Activated T-cell treated with anti-CD3 and anti-CD28 coated beads, Interleukin-2, amount 50 U/mL, for 4 hours (primary cell): ENCODE results near the gene HGF. TPM values are rescaled to one million over a fixed set of nuclear protein-coding genes. Genes with fewer than 3 reads are reported as not detected.
"Not testable (repeated sequence)": the region's sequence is repeated elsewhere in the genome, so short reads cannot be mapped to it uniquely, and the experiment has no call there.

ENCODE experiments used
- ATAC-seq, 2 donors: fragments of 200-7000 bp; cut with Tn5 transposase; one replicate each; pipeline ENCODE4 v1.10.0; 2021
- DNase-seq: peaks from one replicate; pipeline ENCODE4 v3.0.0-alpha.2; 2020
- H3K27me3 Mint-ChIP-seq: one replicate; pipeline ENCODE4 v1.8.0; 2021; ENCODE audit warnings: low read depth, mixed read lengths
- H3K36me3 Mint-ChIP-seq: one replicate; pipeline ENCODE4 v1.8.0; 2022; ENCODE audit warnings: mixed read lengths; ENCODE audit not compliant: insufficient read depth
- H3K4me1 Mint-ChIP-seq: one replicate; pipeline ENCODE4 v1.8.0; 2021; ENCODE audit warnings: low read depth, mixed read lengths
- H3K4me3 Mint-ChIP-seq: one replicate; pipeline ENCODE4 v1.8.0; 2021; ENCODE audit warnings: mild to moderate bottlenecking, moderate library complexity, mixed read lengths
- H3K9me3 Mint-ChIP-seq: one replicate; pipeline ENCODE4 v1.8.0; 2021; ENCODE audit warnings: mixed read lengths
- total RNA-seq, 3 donors: library from RNA; stranded (reverse); gene quantifications; one replicate each; pipeline ENCODE4 v1.2.1, GENCODE V29; 2021

The HGF gene
- total RNA-seq, result under 1 TPM in 1 of 3 donors, not detected in 2; 0.16 TPM

DNA sequence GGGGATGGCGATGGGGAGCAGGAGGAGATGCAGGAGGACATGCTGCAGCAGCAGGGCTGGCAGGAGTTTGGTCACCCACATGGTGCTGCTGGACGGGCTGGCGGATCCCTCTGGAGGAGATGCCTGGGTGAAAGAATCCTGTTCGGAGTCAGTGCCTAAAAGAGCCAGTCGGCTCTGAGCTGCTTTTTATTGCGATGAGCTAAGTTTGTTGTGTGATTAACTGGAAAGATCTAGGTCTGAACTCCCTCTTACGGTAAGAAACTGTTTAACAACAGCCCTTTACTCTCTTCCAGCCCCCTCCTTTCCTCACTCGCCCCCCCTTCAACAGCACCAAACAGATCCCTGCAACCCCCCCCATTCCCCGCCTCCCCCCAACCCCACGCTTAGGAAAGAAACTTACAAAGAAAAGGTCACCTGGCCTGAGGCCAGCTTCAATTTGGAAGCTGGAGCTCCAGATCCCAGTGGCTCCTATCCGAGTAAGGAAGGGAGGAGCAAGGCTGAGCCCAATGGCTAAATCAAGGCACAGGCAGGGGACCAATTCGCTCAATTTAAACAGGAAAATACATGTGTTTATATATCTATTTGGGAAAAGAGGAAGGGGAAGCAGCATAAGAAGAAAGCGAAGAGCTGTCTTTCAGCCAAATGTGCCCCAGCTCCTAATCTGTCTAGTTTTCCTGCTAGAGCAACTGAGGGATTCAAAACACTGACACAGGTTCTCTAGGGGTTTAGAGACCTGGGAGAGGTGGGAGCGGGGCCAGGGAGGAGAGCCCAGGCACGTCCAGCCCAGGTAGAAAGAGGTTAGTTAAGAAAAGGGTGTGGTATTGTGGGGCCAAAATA lies at the start of gene HGF:
Gene HGF (minus strand): TSS at position 157 of the 837 bp plus-strand sequence. CDS start 76 bp downstream, at position 81.
- Mint-ChIP-seq H3K36me3 (no peaks in the 10 kb centered on the region), H3K4me1 (no peaks in the 10 kb centered on the region), H3K9me3 (peaks cover 3% of the 10 kb centered on the region), H3K27me3 (no peaks in the 10 kb centered on the region), H3K4me3 (peak within 1 kb of the TSS; percentile 27)
- ATAC-seq (no peak), DNase-seq (no peak)

DNA sequence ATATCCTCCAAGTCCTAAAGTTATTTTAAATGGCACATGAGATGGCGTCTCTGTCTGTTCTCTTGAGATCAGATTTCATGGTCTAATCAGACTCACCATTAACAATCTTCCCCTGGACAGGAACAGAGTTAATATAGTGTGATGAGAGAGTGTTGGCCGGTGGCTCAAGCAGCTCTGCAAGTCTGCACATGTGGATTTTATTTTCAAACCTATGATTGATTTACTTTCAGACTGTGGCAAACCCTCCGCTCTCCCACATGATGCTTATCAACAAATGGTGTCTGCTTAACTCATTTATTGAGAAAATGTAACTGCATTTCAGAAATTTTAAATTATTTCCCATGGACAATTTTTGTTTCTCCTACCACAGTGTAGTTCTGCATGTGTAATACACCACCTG lies 46.5 kb upstream of the HGF start:
- peaks cover 13% of the 10 kb centered on the region for H3K9me3 Mint-ChIP-seq
- no peak overlapping the region for H3K4me3 Mint-ChIP-seq
- H3K36me3 Mint-ChIP-seq, result no peaks in the 10 kb centered on the region
- no peaks in the 10 kb centered on the region for H3K27me3 Mint-ChIP-seq
- no peaks in the 10 kb centered on the region for H3K4me1 Mint-ChIP-seq
- ATAC-seq, result no peak
- no peak for DNase-seq

DNA sequence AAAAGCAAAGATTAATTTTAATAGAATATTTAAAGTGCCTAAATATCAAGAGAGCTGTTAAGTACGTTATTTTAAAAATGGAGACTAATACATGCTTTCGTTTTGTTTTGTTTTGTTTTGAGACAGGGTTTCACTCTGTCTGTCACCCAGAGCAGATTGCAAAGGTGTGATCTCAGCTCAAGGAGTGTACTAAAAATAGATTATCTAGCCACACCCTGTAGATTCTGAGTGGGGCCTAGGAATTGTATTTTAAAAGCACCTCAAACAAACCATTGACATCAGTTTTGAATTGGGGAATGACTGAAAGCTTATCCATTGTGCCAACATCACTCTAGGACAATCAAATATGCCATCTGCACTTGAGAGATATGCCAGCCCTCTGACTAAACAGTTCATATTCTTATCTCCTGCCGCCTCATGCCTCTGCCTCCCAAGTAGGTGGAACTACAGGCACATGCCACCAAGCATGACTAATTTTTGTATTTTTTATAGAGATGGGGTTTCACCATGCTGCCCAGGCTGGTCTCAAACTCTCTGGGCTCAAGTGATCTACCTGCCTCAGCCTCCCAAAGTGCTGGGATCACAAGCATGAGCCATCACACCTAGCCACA lies 43.1 kb upstream of the HGF start:
- not testable (repeated sequence) for DNase-seq, H3K4me1 Mint-ChIP-seq, H3K27me3 Mint-ChIP-seq, H3K4me3 Mint-ChIP-seq, H3K36me3 Mint-ChIP-seq, ATAC-seq
- H3K9me3 Mint-ChIP-seq, result peaks cover 16% of the 10 kb centered on the region

DNA sequence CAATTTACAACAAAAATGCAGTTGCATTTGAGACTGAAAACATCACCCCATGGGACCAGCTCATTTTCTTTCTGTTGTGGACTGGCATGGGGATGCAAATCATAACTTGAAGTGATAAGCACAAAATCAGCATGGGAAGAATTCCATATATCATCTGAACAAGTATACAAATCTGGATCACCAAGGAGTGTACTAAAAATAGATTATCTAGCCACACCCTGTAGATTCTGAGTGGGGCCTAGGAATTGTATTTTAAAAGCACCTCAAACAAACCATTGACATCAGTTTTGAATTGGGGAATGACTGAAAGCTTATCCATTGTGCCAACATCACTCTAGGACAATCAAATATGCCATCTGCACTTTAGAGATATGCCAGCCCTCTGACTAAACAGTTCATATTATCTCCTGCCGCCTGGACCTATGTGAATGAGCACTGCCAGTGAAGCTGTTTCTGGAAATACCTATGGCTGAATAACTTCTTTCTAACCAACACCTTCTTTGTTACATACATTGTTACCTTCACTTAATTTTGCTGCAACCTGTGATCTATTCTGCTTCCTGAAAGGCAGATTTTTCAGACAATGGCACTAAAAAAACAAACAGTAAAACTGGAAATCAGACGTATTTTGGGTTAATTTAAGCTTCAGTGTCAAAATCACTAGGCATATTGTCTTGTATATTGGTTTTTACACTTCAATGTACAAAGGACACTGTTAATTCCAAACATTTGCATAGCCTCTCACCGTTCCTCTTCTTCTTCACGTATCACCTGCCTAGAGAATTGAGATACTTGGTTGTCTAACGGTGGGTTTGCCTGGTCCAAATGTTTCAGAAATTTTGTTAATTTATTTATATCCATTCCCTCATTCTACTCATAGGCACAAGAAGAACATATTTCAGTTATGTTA lies 42.4 kb upstream of the HGF start:
- Mint-ChIP-seq H3K4me1 (no peaks in the 10 kb centered on the region), H3K27me3 (no peaks in the 10 kb centered on the region), H3K9me3 (peaks cover 16% of the 10 kb centered on the region), H3K4me3 (no peak overlapping the region), H3K36me3 (no peaks in the 10 kb centered on the region)
- ATAC-seq (no peak), DNase-seq (no peak)

DNA sequence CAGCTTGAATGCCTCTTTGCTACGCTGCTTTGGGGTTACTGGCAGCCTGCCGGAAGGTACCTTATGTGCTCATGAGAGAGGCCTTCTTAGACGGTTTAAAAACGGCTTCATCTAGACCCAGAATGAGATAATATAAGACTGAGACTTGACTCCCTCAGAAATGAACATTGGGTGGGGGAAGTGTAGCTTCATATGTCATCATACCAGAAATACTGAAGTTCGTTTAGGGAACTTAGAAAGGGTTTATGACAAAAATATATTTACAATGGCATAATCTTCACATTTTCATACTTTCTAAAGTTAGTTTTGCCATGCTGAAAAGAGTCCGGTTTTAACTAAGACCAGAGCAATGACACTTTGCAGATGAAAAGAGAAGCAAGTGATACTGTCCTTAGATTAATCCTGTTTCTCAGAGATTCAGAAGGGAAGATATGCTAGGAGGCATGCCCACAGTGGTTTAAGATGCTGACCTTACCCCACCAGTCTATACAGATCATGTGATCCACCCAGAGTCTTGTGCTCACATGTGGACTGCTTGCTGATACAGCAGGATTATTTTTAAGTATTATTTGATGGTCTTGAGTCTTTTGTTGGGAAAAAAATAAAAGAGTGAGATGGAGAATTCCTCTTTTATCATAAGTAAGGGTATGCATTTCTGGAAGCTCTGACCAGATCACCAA lies 40.8 kb upstream of the HGF start:
- no peaks in the 10 kb centered on the region for H3K27me3 Mint-ChIP-seq
- H3K9me3 Mint-ChIP-seq, result peaks cover 13% of the 10 kb centered on the region
- H3K4me3 Mint-ChIP-seq, result no peak overlapping the region
- no peaks in the 10 kb centered on the region for H3K4me1 Mint-ChIP-seq
- DNase-seq (no peak), ATAC-seq (no peak)
- H3K36me3 Mint-ChIP-seq, result no peaks in the 10 kb centered on the region

DNA sequence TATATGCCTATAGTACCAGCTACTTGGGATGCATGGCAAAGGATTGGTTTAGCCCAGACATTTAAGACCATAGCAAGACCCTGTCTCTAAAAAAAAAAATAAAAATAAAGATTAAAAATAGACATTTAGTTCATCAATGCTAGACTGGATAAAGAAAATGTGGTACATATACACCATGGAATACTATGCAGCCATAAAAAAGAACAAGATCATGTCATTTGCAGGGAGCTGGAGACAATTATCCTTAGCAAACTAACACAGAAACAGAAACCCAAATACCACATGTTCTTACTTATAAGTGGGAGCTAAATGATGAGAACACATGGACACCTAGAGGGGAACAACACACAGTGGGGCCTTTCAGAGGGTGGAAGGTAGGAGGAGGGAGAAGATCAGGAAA lies 38.5 kb upstream of the HGF start:
- H3K27me3 Mint-ChIP-seq, ATAC-seq, H3K9me3 Mint-ChIP-seq, H3K4me3 Mint-ChIP-seq, DNase-seq, H3K4me1 Mint-ChIP-seq, H3K36me3 Mint-ChIP-seq: not testable (repeated sequence)

DNA sequence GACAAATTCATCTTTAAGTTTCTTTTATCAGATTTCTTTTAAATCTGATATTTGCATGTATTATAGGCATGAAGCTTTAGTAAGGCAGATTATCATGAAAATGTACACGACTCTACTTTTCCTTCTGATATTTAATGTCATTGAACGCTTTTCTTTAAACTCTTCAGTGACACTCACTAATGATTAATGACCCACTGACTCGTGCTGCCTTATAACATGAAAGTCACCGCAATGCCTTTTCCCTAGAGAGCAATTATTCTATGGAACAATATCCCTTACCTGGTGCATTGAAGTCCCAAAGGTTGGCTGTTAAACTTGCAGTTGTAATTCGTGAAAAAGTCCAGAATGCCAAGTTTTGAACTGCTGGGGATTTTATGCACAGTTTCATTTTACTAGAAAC lies 33.4 kb upstream of the HGF start:
- DNase-seq (no peak), ATAC-seq (no peak)
- H3K9me3 Mint-ChIP-seq, result no peaks in the 10 kb centered on the region
- no peaks in the 10 kb centered on the region for H3K27me3 Mint-ChIP-seq
- H3K4me3 Mint-ChIP-seq, result no peak overlapping the region
- no peaks in the 10 kb centered on the region for H3K4me1 Mint-ChIP-seq
- no peaks in the 10 kb centered on the region for H3K36me3 Mint-ChIP-seq

DNA sequence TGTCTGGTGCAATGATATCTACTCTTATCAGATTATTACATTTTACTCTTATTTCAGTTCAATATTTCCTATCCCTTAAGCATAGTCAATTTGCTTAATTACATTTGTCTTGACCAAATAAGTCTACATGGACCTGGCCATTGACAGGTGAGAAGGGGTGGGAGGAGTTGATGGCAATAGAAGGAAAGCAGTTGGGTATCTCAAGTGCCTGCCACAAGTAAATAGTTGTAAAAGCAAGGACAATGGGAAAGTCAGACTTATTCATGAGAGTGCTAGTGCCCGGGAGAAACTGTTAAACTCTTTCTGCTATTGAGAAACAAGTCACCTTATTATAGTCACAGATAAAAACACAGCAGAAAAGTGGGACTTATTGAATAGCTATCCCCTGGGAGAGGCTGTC lies 32.4 kb upstream of the HGF start:
- DNase-seq (no peak), ATAC-seq (no peak)
- Mint-ChIP-seq H3K36me3 (no peaks in the 10 kb centered on the region), H3K4me1 (no peaks in the 10 kb centered on the region), H3K9me3 (no peaks in the 10 kb centered on the region), H3K4me3 (no peak overlapping the region), H3K27me3 (no peaks in the 10 kb centered on the region)

DNA sequence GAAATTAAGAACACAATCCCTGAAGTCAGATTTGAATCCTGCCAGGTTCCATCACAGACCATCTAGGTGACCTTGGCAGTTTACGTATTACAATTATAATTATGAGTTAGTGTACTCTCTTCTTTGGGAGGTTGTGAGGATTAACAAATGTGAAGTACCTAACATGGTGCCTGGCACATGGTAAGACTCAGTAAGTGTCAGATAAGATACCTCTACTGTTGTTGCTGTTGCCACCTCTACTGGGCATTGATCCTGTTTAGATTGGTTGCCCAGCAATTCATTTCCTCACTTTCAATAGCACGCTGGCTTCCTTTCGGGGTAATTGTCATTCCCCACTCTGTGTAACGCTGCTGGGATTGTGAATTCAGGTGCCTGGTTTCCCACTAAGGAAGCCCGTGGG lies 31.7 kb upstream of the HGF start:
- no peak overlapping the region for H3K4me3 Mint-ChIP-seq

DNA sequence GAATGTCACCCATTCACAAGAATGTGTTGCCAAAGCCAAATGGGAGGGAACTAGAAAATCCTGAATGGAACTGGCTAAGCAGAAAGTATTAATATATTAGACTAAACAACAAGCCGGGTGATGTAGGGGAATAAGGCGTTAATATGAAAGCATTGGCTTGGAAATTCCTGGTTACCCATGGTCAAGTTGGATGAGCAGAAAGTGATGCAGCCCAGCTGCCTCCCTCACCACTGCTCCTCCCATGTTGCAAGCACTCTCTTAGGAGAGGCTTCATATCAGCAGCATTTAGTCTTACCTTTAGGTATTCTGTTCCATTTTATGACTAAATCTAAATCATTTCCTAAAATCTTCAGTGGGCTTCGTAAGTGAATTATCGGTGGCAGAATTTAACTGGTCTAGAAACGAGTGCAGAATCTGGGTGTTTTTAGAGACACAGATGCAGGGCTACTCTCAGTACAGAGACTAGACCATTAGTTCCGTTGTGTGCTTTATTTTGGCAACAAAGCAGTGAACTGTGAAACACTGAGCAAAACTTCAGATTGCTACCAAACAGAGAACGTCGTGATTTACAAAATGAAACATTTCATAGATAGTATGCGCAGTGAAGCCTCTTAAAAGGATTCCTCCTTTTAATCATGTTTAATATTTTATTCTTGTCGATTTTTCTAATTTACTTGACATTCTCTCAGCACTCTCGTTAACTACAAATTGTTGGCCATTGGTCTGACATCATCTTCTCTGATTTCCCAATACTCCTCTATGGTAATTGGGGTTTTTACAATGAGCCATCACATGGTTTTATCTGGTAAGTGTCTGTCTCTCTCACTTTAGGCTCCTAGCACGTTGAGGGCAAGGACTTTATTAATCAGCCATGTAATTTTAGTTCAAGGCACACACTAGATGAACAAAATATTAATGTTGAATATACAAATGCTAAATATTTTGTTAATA lies 22.0 kb upstream of the HGF start:
- Mint-ChIP-seq H3K27me3 (no peaks in the 10 kb centered on the region), H3K4me1 (no peaks in the 10 kb centered on the region), H3K9me3 (peaks cover 6% of the 10 kb centered on the region), H3K4me3 (no peak overlapping the region), H3K36me3 (no peaks in the 10 kb centered on the region)
- no peak for DNase-seq
- ATAC-seq, result no peak

More for the DNA sequence above, 31.7 kb upstream of the HGF start:
- Mint-ChIP-seq H3K36me3 (no peaks in the 10 kb centered on the region), H3K9me3 (no peaks in the 10 kb centered on the region), H3K27me3 (no peaks in the 10 kb centered on the region), H3K4me1 (no peaks in the 10 kb centered on the region)
- DNase-seq, result no peak
- ATAC-seq, result no peak

DNA sequence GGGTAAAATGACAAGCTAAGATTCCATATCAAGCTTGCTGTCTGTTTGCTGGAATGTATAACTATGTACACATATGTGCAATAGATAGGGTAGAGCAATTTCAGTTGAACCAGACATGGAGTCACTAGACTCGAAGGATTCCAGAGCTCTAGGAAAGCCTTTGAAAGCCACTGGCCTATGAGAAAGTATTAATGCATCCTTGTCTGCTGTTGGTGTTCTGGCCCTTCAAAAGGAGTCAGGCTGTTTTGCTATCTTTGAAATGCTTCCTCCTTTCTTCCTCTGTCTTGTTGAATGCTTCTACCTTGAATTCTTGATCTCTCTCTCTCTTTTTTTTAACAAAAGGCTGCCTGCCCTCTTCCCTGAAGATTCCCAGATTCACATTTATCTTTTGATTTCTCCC lies 20.8 kb upstream of the HGF start:
- Mint-ChIP-seq H3K27me3 (no peaks in the 10 kb centered on the region), H3K4me3 (no peak overlapping the region), H3K9me3 (peaks cover 7% of the 10 kb centered on the region), H3K4me1 (no peaks in the 10 kb centered on the region), H3K36me3 (no peaks in the 10 kb centered on the region)
- ATAC-seq (no peak), DNase-seq (no peak)

DNA sequence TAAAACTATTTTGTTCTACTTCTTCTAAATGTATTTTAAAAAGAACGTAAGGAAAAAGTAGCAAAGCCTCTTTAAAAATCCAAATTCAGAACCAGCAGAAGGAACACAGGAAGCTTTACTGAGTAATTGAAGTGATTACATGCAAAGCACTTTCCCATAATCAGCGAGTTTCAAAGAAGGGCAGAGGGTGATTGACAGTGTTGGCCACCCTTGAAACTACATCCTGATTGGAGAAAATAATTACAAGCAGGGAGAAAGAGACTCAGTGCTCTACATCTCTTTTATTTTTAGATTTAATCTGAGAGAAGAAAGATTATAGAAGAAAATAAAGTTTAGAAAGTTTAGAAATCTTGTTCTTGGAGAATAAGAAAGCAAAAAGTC lies 20.3 kb upstream of the HGF start:
- no peaks in the 10 kb centered on the region for H3K36me3 Mint-ChIP-seq
- ATAC-seq (no peak), DNase-seq (no peak)
- peaks cover 7% of the 10 kb centered on the region for H3K9me3 Mint-ChIP-seq
- H3K4me1 Mint-ChIP-seq, result no peaks in the 10 kb centered on the region
- no peaks in the 10 kb centered on the region for H3K27me3 Mint-ChIP-seq
- H3K4me3 Mint-ChIP-seq, result no peak overlapping the region

DNA sequence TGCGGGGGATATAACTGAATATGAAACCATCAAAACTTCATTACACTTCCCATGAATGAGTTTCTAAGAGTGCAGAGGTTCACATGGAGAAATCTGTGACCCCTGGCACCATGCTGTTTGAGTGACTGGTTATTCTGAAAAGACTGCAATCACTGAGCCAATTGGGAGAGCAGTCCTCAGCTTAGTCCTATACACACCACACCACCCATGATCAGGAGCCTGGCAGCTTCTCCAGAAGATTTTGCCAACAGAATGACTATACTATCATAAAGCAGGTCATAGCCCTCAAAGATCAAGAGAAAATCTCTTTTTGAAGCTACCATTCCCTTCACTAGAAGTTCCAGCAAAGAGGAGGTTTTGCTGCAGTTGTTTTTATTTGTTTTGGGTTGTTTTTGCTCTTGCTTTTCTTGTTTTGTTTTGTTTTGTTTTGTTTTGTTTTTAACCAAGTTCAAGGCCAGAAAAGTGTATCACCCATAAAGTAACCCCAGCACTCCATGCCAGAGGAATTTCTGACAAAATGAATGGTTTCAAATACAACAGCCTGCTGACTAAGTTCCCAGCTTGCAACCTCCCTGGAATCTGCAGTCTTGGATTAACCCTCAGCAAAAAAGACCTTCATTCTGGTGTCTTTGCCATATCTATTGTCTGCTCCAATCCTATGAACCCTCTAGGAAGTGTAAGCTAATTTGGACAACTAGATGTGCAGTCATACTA lies 19.7 kb upstream of the HGF start:
- peaks cover 7% of the 10 kb centered on the region for H3K9me3 Mint-ChIP-seq
- no peak overlapping the region for H3K4me3 Mint-ChIP-seq

More for the DNA sequence above, 19.7 kb upstream of the HGF start:
- ATAC-seq (no peak), DNase-seq (no peak)
- no peaks in the 10 kb centered on the region for H3K36me3 Mint-ChIP-seq
- H3K4me1 Mint-ChIP-seq, result no peaks in the 10 kb centered on the region
- H3K27me3 Mint-ChIP-seq, result no peaks in the 10 kb centered on the region
